ENCODE data around the gene RYR1.

DNA sequence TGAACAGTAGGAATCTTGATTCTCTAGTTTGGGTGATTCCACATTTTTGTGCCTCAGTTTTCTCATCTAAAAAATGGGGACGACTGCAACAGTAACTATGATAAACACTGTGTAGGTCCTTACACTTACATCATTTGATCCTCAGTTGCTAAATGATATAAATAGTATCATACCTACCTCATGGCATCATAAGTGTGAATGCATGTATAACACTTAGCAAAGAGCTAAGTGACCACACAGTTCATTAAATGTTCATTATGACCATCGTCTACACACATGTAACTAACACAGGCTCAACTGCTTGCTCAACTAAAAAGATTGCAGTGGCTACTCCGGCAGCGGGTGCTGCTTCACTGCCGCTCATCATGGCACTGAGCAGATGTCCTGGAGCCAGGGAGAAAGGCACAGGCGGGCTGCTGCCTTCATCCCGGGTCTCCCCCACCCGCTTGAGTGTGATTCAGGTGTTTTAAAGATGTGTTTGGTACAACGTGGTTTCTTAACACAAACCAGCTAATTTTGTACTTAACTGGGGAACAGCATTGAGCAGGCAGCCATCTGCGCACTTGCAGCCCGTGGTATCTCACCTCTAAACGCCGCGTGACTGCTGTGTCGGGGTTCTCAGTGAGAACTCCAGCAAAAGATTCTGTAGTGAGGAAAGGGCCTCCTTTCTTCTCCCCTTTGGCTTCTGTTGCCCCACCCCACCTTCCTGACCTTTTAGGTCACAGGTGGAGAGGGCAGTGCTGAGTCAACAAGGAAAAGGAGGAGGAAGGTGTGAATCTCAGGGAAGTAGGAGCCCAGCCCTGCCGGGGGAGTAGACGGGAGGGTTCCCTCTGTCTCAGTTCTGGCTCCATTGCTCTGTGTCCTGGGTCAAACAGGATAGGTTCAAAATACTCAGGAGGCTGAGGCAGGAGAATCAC, 202.2 kb downstream of the RYR1 start:
- TF ChIP-seq SUPT20H (IDR thresholded peaks at IDR 0.05; ENCODE audit: borderline replicate concordance, control insufficient read depth, low read depth, low read length) (no peak), SIN3A (IDR thresholded peaks at IDR 0.05; ENCODE audit: low read depth, low read length) (no peak), NR2C1 (IDR thresholded peaks at IDR 0.05) (no peak), CEBPB (IDR thresholded peaks at IDR 0.05; ENCODE audit: borderline replicate concordance in 1 of 2, low read depth in 2 of 2, low read length in 2 of 2) (no peak), TAF1 (IDR thresholded peaks at IDR 0.05; ENCODE audit: borderline replicate concordance, low read depth, low read length) (no peak), EZH2 (IDR thresholded peaks at IDR 0.05; ENCODE audit: borderline replicate concordance, control insufficient read depth, low read depth, low read length) (no peak), SMAD1 (IDR thresholded peaks at IDR 0.05; ENCODE audit: low read depth, partially characterized antibody) (no peak), RFX5 (IDR thresholded peaks at IDR 0.05; ENCODE audit: low read depth, low read length) (no peak)
- TF ChIP-seq, protein P1, sequence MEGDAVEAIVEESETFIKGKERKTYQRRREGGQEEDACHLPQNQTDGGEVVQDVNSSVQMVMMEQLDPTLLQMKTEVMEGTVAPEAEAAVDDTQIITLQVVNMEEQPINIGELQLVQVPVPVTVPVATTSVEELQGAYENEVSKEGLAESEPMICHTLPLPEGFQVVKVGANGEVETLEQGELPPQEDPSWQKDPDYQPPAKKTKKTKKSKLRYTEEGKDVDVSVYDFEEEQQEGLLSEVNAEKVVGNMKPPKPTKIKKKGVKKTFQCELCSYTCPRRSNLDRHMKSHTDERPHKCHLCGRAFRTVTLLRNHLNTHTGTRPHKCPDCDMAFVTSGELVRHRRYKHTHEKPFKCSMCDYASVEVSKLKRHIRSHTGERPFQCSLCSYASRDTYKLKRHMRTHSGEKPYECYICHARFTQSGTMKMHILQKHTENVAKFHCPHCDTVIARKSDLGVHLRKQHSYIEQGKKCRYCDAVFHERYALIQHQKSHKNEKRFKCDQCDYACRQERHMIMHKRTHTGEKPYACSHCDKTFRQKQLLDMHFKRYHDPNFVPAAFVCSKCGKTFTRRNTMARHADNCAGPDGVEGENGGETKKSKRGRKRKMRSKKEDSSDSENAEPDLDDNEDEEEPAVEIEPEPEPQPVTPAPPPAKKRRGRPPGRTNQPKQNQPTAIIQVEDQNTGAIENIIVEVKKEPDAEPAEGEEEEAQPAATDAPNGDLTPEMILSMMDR (IDR thresholded peaks at IDR 0.05 in 2 of 3, conservative IDR thresholded peaks at IDR 0.05 in 1 of 3; ENCODE audit: control insufficient read depth in 2 of 3, extremely low read depth in 1 of 3, insufficient read depth in 1 of 3, low read depth in 3 of 3, low read length in 3 of 3) = no peak
